ENCODE results near the gene FGF2.
"Not testable (repeated sequence)": the region's sequence is repeated elsewhere in the genome, so short reads cannot be mapped to it uniquely, and the experiment has no call there.

FGF2 gene

DNA sequence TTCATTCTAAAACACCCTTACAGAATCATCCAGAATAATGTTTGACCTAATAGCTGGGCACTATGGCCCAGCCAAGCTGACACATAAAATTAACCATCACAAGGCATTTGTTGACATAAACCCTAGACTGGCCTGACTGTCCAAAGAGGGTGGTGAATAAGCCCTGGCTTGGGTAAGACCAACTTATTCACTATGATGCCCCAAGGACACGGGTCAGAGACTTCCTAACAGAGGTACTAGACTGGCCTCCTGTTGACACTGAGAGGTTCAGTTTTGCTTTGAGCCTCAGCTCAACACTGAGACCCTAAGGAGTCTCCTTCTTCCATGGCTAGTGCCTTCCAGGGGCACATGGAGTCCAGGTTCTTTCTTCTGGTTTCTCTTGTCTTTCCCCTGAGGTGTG is 21.3 kb downstream of the FGF2 start:
- DNase-seq (ENCODE audit: low read depth): no peak

DNA sequence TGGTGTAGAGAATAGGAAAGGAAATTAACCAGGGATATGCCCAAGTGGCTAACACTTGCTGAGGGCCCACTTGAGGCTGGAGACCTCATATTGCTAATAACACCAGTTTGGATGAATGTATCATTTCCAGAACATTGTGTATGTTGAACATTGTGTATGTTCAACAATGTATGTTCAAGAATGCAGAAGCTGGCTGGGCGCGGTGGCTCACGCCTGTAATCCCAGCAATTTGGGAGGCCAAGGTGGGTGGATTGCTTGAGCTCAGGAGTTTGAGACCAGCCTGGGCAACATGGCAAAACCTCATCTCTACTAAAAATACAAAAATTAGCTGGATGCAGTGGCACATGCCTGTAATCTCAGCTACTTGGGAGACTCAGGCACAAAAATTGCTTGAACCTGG is 23.2 kb downstream of the FGF2 start:
- DNase-seq (ENCODE audit: low read depth): not testable (repeated sequence)

DNA sequence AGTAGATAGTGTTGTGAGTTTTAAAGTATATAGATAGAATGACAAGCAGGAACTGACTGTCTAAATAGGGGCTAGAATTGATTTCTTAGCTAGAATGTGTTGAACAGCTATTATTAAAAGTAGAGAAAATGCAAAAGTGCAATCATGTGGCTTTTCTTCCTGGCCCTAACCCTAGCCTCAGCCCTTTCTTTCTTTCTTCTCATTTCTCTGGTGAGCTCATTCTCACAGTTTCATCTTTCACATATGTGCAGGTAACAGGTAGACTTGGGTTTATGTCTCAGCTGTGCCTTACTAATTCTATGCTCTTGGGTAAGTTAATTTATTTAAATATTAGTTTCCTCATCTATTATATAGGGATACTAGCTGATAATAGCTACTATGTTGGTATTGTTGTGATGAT is 24.9 kb downstream of the FGF2 start:
- no peak for DNase-seq (ENCODE audit: low read depth)

DNA sequence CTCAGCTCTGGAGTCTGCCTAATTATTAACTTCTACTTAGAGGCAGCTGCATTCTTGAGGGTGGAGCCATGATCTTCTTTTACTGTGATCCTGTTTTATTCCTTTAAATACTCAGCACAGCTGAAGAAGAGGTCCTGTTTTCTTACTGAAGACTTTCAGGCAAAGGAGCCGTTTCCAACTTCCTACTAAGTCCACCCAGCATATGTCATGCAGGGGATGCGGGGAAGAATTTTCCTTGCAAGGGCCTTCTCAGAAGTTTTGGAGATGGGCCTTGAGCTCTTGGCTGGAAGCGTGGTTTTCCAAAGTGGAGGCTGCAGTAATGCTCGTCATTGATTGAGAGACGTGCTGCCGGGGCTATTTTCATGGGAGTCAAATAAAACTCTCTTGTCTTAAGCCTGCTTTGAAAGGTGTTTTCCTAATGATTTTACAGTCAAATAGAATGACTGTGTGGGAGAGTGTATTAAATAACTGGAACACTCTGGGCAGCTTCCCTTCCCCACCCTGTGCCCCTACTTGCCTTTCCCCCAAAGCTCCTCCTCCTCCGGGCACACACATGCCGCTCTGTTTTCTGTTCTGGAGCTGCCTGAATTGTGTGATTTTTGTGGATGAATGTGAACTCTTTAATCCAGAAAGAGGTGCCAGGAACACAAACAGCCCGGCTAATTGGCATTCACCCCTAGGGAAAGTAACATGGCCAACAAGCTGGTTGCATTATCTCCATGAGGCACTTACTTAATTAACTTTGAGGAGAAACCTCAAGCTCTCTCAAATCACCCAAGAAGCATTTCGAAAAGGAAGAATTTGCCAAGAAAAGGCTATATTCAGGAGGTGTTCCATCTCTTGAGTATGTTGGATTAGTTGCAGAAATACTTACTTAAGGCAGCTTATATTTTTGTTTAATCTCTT is 28.1 kb downstream of the FGF2 start:
- DNase-seq (ENCODE audit: low read depth): no peak

DNA sequence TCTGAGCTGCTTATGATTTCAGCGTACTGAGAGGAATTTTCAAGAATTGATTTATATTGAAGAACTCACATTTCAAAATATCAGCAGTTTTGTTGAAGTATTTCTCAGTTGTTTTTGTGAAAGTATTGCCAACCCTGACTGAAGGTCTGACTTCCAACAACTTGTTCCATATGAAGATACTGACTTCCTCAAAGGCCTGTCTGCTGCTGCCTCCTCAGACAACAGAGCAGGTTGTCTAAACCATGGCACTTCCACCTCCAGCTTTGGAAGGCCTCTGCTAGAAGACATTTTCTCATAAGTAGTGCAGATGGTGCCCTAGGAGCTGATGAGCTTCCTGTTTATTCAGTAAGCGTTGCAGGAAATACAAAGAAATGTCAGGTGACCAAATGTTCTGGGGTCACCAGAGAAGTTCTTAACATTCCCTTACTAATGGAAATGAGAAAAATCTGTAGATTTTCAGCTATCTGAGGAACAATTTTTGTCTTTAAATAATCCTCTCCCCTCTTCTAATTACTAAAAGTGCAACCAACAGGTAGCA is 28.8 kb downstream of the FGF2 start:
- DNase-seq (ENCODE audit: low read depth): no peak

DNA sequence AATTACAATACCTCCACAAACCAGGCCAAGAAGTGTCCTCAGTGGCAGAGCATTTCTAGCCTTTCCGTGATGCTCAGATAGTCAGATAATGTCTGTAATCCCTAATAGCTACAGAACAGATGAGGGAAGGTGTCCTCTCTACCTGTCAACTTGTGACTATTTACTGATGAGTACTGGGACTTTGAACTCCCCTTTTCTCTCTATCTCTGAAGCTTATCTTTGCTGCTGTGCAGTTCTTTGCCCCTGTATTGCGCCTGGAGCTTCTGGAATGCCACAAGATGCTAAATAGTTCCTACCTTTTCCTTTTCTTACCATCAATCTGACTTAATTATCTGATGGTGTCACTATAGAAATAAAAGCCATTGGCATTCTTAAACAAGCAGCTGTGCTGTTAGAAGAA is 30.5 kb downstream of the FGF2 start:
- DNase-seq (ENCODE audit: low read depth): no peak

DNA sequence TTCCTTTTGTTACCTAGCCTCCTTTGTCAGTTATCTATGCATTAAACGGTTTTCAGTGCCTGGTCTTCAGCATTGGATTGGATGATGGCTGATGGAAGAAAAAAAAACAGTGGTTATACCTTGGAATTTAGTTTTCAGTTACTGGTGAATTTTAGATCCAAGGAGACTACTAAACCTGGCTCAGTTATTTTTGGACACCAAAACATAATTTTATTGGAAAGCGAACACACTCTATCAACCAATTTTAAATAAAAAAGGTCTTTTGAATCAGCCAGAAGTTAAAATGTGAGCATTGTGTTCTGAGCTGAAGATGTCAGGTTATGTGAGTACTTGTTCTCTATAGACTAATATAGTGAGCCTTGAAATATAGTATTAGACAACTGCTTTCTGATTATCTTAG is 32.1 kb downstream of the FGF2 start:
- no peak for DNase-seq (ENCODE audit: low read depth)

DNA sequence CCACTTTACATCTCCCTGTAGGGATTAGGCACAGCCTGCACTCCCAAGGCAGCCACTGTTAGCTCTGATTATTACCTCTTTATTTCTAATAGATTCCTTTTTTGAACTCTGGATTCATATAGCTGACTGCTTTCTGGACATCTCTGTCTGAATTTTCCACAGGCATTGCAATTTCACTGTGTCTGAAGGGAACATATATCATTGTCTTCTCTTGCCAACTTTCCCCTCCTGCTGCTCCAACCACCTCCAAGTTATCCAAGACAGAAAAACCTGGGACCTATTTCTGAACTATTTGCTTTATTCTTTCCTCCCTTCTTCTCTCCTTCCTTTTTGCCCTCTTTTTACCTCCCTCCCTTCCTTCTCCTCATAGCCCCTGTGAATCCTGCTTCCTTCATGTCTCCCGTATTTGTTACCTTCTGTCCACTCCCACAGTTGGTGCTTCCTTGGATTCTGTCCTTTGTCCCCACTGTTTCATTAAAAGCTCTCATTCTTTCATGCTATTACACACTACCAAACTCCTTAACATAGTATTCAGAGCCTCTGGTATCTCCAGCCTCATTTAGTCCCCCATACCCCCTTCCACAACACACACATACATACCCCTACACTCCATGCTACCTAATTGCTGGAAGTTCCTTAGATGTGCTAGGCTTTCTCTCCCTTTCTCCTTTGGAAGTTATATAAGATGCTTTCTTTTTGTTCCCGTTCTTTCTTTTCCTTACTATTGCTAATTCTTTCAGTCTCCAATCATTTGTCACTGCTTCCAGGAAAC is 34.7 kb downstream of the FGF2 start:
- no peak for DNase-seq (ENCODE audit: low read depth)

DNA sequence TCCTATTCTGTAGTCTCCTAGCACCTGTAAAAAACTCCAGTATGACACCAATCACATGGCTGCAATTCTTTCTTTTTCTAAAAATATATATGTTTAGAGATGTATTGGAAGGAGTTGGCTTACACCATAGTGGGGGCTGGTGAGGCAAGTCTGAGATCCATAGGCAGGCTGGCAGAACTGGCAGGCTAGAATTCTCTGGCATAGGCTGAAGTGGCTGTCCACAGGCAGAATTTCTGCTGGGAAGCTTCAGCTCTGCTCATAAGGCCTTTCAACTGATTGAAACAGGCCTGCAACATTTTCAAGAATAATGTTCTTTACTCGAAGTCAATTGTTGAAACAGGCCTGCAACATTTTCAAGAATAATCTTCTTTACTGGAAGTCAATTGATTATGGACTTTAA is 37.0 kb downstream of the FGF2 start:
- DNase-seq (ENCODE audit: low read depth): no peak

DNA sequence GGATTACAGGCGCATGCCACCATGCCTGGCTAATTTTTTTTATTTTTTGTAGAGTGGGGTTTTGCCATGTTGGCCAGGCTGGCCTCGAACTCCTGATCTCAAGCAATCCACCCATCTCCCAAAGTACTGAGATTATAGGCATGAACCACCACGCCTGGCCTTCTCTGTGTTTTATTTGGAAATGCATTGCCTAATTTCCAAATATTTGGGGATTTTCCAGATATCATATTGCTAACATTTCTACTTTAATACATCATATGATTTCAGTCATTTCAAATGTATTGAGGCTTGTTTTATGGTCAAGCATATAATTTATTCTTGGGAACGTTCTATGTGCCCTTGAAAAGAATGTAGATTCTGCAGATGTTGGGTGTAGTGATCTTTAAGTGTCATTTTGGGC is 38.8 kb downstream of the FGF2 start:
- DNase-seq (ENCODE audit: low read depth): no peak

DNA sequence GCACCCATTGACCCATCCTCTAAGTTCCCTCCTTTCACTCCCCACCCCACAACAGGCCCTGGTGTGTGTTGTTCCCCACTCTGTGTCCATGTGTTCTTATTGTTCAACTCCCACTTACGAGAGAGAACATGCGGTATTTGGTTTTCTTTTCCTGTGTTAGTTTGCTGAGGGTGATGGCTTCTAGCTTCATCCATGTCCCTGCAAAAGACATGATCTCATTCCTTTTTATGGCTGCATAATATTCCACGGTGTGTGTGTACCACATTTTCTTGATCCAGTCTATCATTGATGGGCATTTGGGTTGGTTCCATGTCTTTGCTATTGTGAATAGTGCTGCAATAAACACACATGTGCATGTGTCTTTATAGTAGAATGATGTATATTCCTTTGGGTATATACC is 41.6 kb downstream of the FGF2 start:
- not testable (repeated sequence) for DNase-seq (ENCODE audit: low read depth)

DNA sequence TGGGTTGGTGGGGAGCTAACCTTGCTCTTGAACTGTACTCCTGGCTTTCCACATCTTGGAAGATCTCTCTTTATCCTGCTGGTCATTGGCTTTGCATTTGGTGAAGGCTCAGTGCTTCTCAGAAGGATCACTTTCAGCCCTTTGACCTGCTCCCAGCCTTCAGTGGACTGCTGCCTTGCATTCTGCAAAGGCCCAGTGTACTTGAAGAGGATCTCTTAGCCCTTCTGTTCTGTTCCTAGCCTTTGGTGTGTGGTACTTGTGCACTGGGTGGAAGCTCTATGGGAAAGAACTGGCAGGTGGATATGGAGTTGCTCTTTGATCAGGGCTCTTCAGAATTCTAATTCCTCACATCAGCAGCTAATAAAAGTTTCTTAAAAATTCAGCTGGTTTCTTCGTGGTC is 46.5 kb downstream of the FGF2 start:
- no peak for DNase-seq (ENCODE audit: low read depth)

DNA sequence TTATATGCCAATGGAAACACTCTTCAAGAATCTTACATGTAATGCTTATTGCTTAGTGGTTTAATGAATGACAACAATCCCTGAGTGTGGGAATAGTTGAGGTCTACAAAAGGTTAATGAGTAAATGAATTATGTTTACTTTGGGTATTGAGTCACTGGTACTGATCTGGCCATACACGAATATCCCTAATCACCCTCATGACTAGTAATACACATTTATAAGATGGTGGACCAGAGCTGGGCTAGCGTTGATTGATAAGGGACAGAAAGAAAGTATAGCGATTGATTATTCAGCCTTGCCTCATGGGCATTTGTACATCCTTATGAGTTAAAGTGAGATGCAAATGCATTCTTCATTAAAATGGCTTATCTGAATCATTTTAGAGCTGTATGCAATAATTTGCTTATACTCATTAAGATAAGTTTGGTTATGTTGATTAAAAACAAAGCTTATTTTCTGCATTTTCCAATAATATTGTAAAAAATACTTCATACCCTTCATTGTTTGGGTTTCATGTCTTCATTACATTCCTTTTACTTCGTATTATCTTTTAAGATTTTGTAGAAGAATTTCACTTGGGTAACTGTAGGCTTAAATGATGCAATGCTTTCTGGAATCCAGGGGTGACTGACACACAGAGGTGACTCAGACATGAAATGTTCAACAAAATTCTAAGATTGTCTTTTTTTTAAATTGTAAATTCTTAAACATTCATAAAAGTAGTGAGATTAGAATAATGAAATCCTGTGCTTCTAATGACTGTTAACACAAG is 47.4 kb downstream of the FGF2 start:
- DNase-seq (ENCODE audit: low read depth): peak; percentile 63

DNA sequence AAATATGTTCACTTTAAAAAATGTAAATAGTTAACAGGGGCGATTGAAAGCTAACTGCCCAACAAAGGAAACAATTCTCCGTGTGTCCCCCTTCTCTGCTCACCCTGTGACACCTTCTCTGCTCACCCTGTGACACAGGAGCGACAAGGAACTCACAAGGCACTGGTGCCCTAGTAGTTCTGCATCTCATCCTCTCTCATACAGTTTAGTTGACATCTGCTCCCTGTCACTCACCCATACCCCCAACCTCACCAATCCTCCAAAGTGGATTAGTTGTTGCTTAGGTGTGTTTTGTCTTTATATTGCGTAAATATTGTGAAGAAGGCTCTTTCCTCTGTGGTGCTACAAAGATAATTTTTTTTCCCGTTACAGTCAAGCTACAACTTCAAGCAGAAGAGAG is 49.3 kb downstream of the FGF2 start:
- no peak for DNase-seq (ENCODE audit: low read depth)

DNA sequence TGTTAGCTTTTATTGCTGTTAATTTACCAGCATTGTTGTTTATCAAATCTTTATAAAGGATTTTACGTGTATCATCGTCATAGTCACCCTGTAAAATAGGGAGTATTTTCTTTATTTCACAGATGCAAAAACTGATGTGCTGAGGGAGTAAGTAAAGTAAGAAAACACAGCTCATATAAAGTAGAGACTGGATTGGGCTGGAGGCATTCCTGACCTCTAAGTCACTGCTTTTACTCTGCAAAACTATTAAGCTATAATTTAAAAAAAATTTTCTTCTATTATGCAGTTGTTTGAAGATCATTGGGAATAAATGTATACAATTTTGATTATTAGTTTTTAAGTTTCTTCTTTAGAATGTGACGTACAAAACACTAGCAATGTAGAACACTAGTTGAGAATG is 49.8 kb downstream of the FGF2 start:
- DNase-seq (ENCODE audit: low read depth): no peak

DNA sequence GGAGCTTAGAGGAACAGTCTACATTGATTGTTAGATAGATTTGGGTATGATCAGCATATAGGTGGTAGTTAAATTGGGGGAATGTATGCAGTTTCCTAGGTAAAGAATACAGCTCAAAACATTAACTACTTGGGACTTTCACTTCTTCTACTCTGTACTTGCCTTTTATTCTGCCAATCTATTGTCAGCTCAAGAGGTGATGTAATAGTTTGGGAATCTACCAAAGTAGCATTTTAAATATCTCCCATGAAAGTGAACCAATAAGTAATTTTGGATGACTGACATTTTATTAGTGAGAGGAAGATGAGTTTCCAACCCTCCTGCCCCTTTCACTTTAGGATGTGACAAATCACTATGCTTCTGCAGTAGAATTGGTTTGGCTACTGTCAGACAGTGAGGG is 52.4 kb downstream of the FGF2 start:
- DNase-seq (ENCODE audit: low read depth): no peak

DNA sequence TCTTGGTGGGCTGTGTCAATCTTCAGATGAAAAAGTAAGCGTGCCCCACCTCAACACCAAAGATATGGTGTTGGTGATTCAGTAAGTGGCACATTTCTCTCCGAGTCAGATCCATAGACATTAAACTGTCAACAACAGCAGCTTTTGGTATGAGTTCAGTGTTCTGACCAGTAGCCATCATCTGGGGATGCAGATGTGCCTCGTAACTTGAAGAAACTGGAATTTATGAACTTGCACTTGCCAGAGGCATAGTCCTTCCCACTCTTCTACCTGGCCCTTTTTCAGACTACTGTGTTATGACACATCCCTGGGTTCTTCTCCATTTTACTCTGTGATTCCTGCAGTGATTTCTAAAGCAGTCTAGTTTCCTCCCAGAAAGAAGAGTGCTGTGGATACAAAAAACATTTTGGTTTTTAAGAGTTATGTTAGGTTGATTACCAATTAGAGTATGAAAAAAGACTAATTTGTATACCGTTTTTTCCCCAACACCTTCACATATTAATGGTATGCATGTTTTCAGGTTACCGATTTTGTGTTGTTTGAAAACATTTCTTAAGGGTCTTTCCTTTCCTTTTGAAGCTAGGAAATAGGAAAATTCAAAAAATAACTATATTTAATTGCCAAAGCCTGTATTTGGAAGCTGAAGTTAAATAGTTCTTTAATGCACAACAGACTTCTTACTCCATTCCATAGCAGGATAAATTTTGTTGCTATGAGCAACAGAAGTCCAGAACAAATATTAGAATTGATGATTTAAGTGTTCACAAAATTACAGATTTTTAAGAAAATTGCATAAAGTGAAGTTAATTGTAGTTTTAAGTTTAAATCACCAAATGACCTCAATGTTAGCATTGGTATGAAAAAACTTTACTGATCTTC is 56.5 kb downstream of the FGF2 start:
- DNase-seq (ENCODE audit: low read depth): no peak

DNA sequence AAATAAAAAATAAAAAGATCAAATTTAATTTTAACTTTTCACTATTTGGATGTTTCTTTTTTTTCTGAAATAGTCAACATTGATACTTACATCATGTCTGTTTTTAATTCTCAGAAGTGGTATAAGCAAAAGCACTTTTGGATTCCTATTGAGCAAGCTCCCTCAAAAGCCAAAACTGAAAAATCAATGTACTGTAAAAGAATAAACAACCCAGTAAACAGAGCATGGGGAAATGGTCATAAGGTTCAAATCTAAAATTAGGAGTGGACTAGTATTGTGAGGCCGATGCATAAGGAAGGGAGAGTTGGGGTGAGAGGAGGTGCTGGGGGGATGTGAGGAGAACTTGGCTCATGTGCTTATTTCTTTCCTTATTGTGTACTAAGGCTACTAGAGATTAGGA is 57.9 kb downstream of the FGF2 start:
- DNase-seq (ENCODE audit: low read depth): no peak

DNA sequence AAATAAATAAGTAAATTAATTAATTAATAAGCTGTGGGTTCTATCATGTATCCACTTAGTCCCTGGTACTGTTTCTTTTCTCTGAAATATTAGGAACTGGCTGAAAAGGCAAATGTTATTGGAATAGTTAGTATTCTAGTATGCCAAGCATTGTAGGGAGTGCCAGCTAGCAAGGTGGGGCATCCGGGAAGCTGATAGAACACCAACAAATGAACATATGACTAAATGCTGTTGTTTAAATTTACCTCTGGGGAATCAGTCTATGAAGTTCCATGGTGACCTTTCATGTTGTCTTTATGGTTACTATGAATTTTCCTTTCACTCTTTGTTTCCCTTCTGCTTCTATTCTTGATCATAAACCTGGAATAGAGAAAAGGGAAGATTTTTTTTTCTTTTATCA is 63.1 kb downstream of the FGF2 start:
- no peak for DNase-seq (ENCODE audit: low read depth)

DNA sequence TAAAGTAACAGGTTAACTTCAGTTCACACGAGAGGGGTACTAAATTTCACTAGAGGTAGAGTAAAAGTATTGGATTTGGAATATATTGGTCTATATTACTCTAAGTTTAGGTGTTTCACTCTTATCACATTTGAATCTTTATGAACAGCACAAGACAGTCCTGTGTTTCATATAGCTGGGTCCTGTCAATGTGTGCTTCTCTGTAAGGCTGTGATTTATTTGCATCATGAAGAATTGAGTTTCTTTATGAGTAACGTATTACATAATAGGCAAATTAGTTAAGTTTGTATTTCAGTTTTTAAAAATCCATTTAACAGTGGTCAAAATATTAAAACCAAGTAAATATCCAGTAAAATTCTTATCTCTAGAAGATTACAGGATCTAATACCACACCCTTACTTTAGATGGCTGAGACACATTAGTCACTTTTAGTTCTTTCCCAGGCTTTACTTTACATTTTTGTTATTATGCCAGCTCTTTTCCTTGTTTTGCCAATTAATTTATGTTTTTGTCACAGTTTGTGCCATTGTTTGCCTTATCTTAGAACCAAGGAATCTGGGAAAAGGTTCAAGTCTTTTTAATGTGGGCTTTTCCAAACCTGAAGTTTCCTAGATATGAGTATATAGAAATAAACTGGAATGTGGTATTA is 63.6 kb downstream of the FGF2 start:
- DNase-seq (ENCODE audit: low read depth): no peak

DNA sequence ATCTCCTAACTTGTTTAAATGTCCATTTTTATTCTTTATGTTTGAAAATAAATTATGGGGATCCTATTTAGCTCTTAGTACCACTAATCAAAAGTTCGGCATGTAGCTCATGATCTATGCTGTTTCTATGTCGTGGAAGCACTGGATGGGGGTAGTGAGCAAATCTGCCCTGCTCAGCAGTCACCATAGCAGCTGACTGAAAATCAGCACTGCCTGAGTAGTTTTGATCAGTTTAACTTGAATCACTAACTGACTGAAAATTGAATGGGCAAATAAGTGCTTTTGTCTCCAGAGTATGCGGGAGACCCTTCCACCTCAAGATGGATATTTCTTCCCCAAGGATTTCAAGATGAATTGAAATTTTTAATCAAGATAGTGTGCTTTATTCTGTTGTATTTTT is 68.2 kb downstream of the FGF2 start:
- no peak for DNase-seq (ENCODE audit: low read depth)
